HG02870 (cell line): ENCODE results near the gene FAM120B.
"Not testable (repeated sequence)": the region's sequence is repeated elsewhere in the genome, so short reads cannot be mapped to it uniquely, and the experiment has no call there.

ENCODE experiments used
- ATAC-seq: cut with Tn5 transposase; IDR thresholded peaks from one replicate; pipeline ENCODE4 v1.9.1; 2021; ENCODE audit warnings: mild to moderate bottlenecking, moderate library complexity; ENCODE audit not compliant: unreplicated experiment

The FAM120B gene

DNA sequence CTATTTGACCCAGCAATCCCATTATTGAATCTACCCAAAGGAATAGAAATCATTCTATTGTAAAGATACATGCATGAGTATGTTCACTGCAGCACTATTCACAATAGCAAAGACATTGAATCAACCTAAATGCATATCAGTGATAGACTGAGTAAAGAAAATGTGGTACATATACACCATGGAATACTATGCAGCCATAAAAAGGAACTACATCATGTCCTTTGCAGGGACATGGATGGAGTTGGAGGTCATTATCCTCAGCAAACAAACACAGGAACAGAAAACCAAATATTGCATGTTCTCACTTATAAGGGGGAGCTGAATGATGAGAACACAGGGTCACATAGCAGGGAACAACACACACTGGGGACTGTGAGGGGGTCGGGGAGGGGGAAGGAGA lies 48.6 kb downstream of the FAM120B start:
- ATAC-seq = not testable (repeated sequence)

GRCh38 chr6:170355661-170356060 lies 49.1 kb downstream of the FAM120B start:
- ATAC-seq = no peak

DNA sequence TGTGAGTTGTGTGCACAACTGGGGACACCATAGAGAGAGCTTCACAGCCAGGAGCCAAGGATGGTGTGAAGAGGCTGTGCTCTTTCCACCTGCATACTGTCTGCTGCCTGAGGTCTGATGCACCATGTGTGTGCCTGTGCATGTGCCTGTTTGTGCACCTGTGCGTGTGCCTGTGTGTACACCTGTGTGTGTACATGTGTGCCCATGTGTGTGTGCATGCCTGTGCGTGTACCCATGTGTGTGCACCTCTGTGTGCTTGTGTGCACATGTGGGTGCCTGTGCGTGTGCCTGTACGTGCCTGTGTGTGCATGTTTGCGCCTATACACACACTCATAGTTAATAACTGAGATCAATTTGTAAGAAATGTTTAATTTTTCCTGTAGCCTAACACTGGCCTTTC lies 51.3 kb downstream of the FAM120B start:
- ATAC-seq = no peak

- ATAC-seq = no peak
These were observed 51.9 kb downstream of the FAM120B start for GRCh38 chr6:170358496-170358895.

DNA sequence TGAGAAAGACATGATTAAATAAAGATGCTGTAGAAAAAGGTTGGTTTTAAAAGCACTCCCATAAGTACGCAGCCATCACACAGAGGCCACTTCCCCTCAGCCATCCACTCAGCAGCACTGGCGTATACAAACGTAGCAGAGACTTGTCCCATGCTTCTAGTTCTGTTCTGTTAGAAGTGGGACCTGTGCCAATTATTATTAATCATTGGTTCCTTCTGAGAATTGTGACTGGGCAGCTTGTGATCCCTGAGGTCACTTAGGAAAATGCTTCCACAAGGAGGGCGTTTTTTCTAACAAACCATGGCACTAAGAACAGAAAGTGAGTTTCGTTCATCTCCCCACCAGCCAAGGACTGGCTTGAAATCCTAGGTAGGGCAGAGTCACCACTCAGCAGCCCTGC lies 53.9 kb downstream of the FAM120B start:
- no peak for ATAC-seq

GRCh38 chr6:170361335-170361734 lies 54.8 kb downstream of the FAM120B start:
- ATAC-seq = no peak

GRCh38 chr6:170362121-170362520 lies 55.6 kb downstream of the FAM120B start:
- ATAC-seq = no peak

GRCh38 chr6:170363255-170363654 lies 56.7 kb downstream of the FAM120B start:
- no peak for ATAC-seq

GRCh38 chr6:170365121-170365520 lies 58.6 kb downstream of the FAM120B start:
- no peak for ATAC-seq

GRCh38 chr6:170365593-170365992 lies 59.0 kb downstream of the FAM120B start:
- no peak for ATAC-seq

GRCh38 chr6:170366248-170366960 lies 59.8 kb downstream of the FAM120B start:
- no peak for ATAC-seq

DNA sequence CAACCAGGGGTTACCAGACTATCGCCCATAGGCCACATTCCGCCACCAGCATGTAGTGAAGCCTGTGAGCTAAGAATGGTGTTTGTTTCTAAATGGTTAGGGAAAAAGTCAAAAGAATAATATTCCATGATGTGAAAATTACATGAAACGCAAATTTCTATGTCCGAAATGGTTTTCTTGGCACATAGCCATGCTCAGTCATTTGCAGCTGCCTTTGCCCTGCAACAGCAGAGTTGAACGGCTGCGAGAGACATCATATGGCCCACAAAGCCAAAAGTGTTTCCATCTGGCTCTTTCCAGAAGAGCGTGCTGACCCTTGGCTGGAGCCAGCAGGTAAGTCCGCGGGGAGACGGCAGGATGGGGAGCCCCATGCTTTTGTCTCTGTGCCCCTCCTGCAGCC lies 60.7 kb downstream of the FAM120B start:
- ATAC-seq = no peak

DNA sequence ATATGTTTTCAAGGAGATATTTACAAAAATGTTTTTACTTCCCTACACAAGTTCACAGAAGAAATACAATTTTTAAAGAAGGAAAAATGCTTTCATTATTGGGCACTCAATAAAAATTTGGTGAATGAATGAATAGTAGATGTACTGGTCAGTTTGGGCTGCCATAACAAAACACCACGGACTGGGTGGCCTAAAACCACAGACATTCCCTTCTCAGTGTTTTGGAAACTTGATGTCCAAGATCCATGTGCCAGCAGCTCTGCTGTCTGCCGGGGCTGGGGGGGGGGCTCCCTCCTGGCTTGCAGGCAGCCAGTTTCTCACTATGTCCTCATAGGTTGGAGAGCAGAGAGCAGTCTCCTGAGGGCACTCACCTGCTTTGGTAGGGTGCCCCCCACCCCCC lies 62.0 kb downstream of the FAM120B start:
- ATAC-seq = no peak

- ATAC-seq = no peak
These were observed 62.8 kb downstream of the FAM120B start for GRCh38 chr6:170369403-170369802.

DNA sequence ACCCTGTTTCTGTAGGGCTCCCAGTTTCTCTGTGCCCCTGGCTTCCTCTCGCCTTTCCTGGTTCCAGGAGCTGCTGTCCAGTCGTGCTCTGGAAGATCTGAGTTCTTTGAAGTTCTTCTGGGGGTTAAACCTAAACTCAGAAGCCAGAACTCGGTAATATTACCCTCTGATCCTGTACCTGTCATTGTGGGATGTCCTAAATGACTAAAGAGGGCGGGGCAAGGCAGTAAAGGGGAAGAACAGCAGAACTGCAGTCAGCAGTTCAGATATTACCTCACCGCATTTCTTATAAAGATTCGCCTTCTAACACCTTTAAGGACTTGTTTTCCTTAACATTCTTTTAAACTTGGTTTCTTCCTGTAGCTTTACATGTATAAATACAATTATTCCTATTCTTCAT lies 63.9 kb downstream of the FAM120B start:
- peak; percentile 91 for ATAC-seq

- ATAC-seq = no peak
These were observed 64.5 kb downstream of the FAM120B start for GRCh38 chr6:170371080-170371479.

- ATAC-seq = no peak
These were observed 65.0 kb downstream of the FAM120B start for GRCh38 chr6:170371588-170371987.

DNA sequence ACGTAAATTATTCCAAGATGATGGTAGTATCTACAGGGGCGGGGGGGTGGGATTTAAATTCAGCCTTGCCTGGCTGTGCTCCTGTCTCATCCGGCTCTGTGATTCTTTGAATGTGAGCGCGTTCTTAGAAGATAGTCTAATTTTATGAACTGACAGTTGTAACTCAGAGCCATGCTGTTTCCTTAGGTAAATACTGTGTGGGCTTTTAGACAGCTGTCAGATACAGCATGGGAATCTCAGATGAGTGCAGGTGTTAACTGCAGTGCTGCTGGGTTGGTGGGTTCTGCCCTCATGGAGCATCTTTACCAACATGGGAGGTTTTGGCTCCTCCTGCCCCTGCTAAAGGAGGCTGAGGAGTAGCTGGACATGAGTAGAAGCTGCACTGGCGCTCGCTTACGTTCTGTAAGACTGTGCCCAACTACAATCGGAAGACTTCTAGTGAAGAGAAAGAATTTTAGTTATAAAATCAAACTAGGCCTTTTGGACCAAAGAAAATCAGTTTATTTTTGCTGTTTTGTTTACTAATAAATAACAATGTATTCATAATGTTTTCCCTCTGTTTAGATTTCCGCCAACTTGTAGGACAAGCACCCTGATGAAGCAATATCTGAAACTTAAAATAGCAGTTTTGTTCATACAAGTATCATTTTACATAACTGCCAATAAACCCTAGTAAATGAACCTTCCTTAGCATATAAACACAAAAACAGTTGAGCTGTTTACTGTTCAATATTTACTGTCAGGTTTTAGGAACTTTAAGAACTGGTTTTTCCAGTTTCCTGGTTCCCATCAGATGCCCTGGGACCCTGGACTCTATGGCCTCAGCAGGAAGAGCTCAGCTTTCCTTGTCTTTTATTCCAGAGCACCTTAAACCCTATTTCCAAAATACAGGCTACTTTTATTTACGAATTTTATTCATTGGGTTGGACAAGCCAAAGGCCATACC lies 66.1 kb downstream of the FAM120B start:
- ATAC-seq = no peak

- no peak for ATAC-seq
These were observed 68.2 kb downstream of the FAM120B start for GRCh38 chr6:170374571-170375444.

DNA sequence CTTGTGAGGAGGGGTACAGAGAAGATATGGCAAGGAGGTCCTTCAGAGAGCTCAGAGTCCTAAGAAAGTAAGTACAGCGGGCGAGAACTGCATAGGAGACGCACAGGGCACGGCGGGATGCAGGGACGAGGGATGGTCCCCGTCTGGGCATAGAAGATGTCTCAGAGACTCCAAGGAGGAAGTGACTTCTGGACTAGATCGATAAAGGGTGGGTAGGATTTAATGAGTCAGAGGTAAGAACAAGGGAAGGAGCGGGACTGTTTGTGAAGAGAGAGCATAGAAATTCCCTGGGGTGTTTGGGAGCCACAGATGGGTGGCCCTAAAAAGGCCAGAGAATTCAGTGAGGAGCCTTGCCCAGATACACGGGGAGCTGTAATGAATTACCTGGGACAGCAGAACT lies 69.1 kb downstream of the FAM120B start:
- no peak for ATAC-seq

DNA sequence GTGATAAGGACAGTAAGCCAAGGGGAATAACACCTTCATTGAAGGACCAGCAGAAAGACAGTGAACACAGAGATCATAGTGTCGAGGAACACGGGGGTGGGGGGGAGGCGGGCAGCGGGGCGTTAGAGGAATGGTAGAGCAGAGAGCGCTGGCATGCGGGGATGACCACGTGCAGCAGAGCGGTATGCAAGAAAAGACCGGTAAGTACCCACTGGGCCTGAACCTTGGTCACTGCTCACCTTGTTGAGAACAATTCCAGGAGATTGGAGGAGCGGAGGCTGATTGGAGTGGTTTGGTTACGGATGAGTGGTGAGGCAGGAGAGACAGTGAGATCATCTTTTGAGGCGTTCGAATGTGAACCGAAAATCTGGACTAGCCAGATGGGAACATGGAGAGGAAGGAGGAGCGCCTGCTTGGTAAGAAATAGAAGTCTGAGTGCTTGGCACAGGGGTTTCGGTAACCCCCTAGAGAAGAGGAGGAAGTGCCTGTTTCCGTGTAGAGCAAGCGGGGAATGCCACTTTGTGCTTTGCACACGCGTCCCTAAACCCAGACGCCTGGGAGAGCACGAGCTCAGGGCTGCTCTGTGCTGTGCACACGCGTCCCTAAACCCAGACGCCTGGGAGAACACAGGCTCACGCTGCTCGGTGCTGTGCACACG lies 70.0 kb downstream of the FAM120B start:
- no peak for ATAC-seq
